Gastroesophageal sphincter (tissue), 4 donors: ENCODE results near the gene FHIT. TPM values are rescaled to one million over a fixed set of nuclear protein-coding genes. Genes with fewer than 3 reads are reported as not detected.

Source experiments
- ATAC-seq: fragments of 150-250 bp; one replicate; pipeline ENCODE4 v1.9.1; 2016; ENCODE audit warnings: mild to moderate bottlenecking, moderate library complexity
- H3K27ac ChIP-seq, 4 donors: fragments of 200-600 bp; sonication (generic) in 3 of 4; 1 replicate in 3 of 4; 2 replicates in 1 of 4; pipeline ENCODE4 v1.5.1; 2016 to 2019
- H3K27me3 ChIP-seq: fragments of 200-600 bp; sonication (generic); one replicate; pipeline ENCODE4 v1.5.1; 2019
- H3K36me3 ChIP-seq, 2 donors: fragments of 200-600 bp; sonication (generic); one replicate each; pipeline ENCODE4 v1.5.1; 2019; ENCODE audit warnings: control low read depth in 1 of 2
- H3K4me1 ChIP-seq, 3 donors: fragments of 200-600 bp; sonication (generic); 1 replicate in 2 of 3; 2 replicates in 1 of 3; pipeline ENCODE4 v1.5.1; 2016 to 2019; ENCODE audit warnings: control low read depth in 2 of 3
- H3K4me3 ChIP-seq, 2 donors: fragments of 200-600 bp; sonication (generic); one replicate each; pipeline ENCODE4 v1.5.1; 2019; ENCODE audit warnings: mild to moderate bottlenecking in 1 of 2, moderate library complexity in 1 of 2
- H3K9me3 ChIP-seq, 3 donors: fragments of 200-600 bp; sonication (generic); one replicate each; pipeline ENCODE4 v1.5.1; 2017 to 2019; ENCODE audit warnings: control low read depth in 2 of 3
- CTCF ChIP-seq, 4 experiments: fragments of 200-600 bp in 2 of 4; fragments of 450-650 bp in 2 of 4; sonication (generic) in 1 of 4; IDR thresholded peaks; one replicate each; pipeline ENCODE4 v1.5.1; 2017 to 2019; ENCODE audit warnings: antibody characterized with exemption in 4 of 4, mild to moderate bottlenecking in 2 of 4, moderate library complexity in 2 of 4
- EP300 ChIP-seq: sonication (generic); formaldehyde crosslinking; IDR thresholded peaks from one replicate; pipeline ENCODE4 v1.6.1; 2017; ENCODE audit warnings: antibody characterized with exemption, mild to moderate bottlenecking
- POLR2A ChIP-seq, 2 donors: fragments of 450-650 bp; IDR thresholded peaks; one replicate each; pipeline ENCODE4 v1.6.1; 2017; ENCODE audit warnings: antibody characterized with exemption in 2 of 2, mild to moderate bottlenecking in 2 of 2, moderate library complexity in 1 of 2
- POLR2AphosphoS5 ChIP-seq: sonication (generic); formaldehyde crosslinking; IDR thresholded peaks from one replicate; pipeline ENCODE4 v1.6.1; 2017; ENCODE audit warnings: antibody characterized with exemption
- whole genome bisulfite sequencing, 2 donors: methylation state at CpG; one replicate each; pipeline ENCODE4 v1.1.5; 2018; ENCODE audit warnings: low coverage in 1 of 2; 5-methylcytosine and 5-hydroxymethylcytosine counted together
- total RNA-seq, 4 donors: library from RNA; depleted of rRNA; stranded (reverse); fragments of >200 nt; gene quantifications; one replicate each; pipeline ENCODE4 v1.1.0, GENCODE V29; 2016

FHIT gene
- total RNA-seq, 4 donors from 2014 or later: 1.4 to 7.3 (median 3.9) TPM

- Histone ChIP-seq H3K4me1 (no peaks in the 10 kb centered on the region), H3K27me3 (no peaks in the 10 kb centered on the region), H3K36me3 (no peaks in the 10 kb centered on the region), H3K9me3 (no peaks in the 10 kb centered on the region), H3K27ac (no peak overlapping the region), H3K4me3 (no peak overlapping the region)
- ATAC-seq: no peak
- TF ChIP-seq POLR2AphosphoS5 (no peak), CTCF (IDR thresholded peaks at IDR 0.05) (no peak), POLR2A (IDR thresholded peaks at IDR 0.05) (no peak), EP300 (no peak)
- WGBS, 2 donors: 96 to 100% methylated on average over 2 of the region's 2 CpGs
These were observed 913.8 kb downstream of the FHIT start for GRCh38 chr3:60337421-60337820.

GRCh38 chr3:60336061-60336460 lies 915.2 kb downstream of the FHIT start:
- Histone ChIP-seq H3K4me1 (no peaks in the 10 kb centered on the region), H3K27me3 (no peaks in the 10 kb centered on the region), H3K9me3 (no peaks in the 10 kb centered on the region), H3K36me3 (no peaks in the 10 kb centered on the region), H3K27ac (no peak overlapping the region), H3K4me3 (no peak overlapping the region)
- WGBS, 2 donors: 50 to 56% methylated on average over 2 of the region's 2 CpGs
- TF ChIP-seq POLR2AphosphoS5 (no peak), CTCF (IDR thresholded peaks at IDR 0.05) (no peak), POLR2A (IDR thresholded peaks at IDR 0.05) (no peak), EP300 (no peak)
- ATAC-seq: no peak

GRCh38 chr3:60333710-60334109 lies 917.5 kb downstream of the FHIT start:
- no peak overlapping the region for H3K27ac ChIP-seq
- no peaks in the 10 kb centered on the region for H3K4me1 ChIP-seq
- no peaks in the 10 kb centered on the region for H3K27me3 ChIP-seq
- TF ChIP-seq POLR2AphosphoS5 (no peak), CTCF (IDR thresholded peaks at IDR 0.05) (no peak), POLR2A (IDR thresholded peaks at IDR 0.05) (no peak), EP300 (no peak)
- no peak for ATAC-seq
- no peaks in the 10 kb centered on the region for H3K36me3 ChIP-seq
- H3K4me3 ChIP-seq: no peak overlapping the region
- no peaks in the 10 kb centered on the region for H3K9me3 ChIP-seq
- WGBS, 2 donors: 82 to 100% methylated on average over 1 of the region's 1 CpG

GRCh38 chr3:60330107-60330506 lies 921.1 kb downstream of the FHIT start:
- no peak for ATAC-seq
- Histone ChIP-seq H3K27ac (no peak overlapping the region), H3K27me3 (no peaks in the 10 kb centered on the region), H3K4me3 (no peak overlapping the region), H3K9me3 (no peaks in the 10 kb centered on the region), H3K36me3 (no peaks in the 10 kb centered on the region), H3K4me1 (no peaks in the 10 kb centered on the region)
- WGBS, 2 donors: 48 to 50% methylated on average over 4 to 6 of the region's 6 CpGs
- TF ChIP-seq POLR2A (IDR thresholded peaks at IDR 0.05) (no peak), EP300 (no peak), POLR2AphosphoS5 (no peak), CTCF (IDR thresholded peaks at IDR 0.05) (no peak)

GRCh38 chr3:60325610-60326170 lies 925.6 kb downstream of the FHIT start:
- no peak overlapping the region for H3K27ac ChIP-seq
- 54 to 62% methylated on average over 4 to 5 of the region's 5 CpGs for WGBS, 2 donors
- H3K4me1 ChIP-seq: no peaks in the 10 kb centered on the region
- no peaks in the 10 kb centered on the region for H3K36me3 ChIP-seq
- no peak for ATAC-seq
- no peaks in the 10 kb centered on the region for H3K9me3 ChIP-seq
- H3K27me3 ChIP-seq: no peaks in the 10 kb centered on the region
- TF ChIP-seq EP300: no peak
- no peak for TF ChIP-seq POLR2A (IDR thresholded peaks at IDR 0.05)
- TF ChIP-seq CTCF (IDR thresholded peaks at IDR 0.05): no peak
- TF ChIP-seq POLR2AphosphoS5: no peak
- H3K4me3 ChIP-seq: no peak overlapping the region
